GM19023 (cell line): ENCODE results near the gene TIA1.
A peak's percentile ranks its signal among the peaks of the same experiment; 100 is the strongest.

Source experiments
- ATAC-seq: cut with Tn5 transposase; IDR thresholded peaks from one replicate; pipeline ENCODE4 v1.9.1; 2021; ENCODE audit warnings: mild to moderate bottlenecking, moderate library complexity; ENCODE audit not compliant: unreplicated experiment

The TIA1 gene

GRCh38 chr2:70161069-70161534 lies 87.3 kb downstream of the TIA1 start:
- peak; percentile 63 for ATAC-seq

- ATAC-seq, result no peak
Observed at GRCh38 chr2:70160545-70160944, 87.9 kb downstream of the TIA1 start.
